SK-N-SH treated with all-trans-retinoic acid at 6 μM for 48 hours (cell line): ENCODE results near the gene LRMDA.

ENCODE experiments used
- ATAC-seq: fragments of 200-7000 bp; cut with Tn5 transposase; 3 replicates; pipeline ENCODE4 v1.9.1; 2020; ENCODE audit warnings: mild to moderate bottlenecking, moderate library complexity
- ARNTL ChIP-seq: fragments of 450-650 bp; formaldehyde crosslinking; IDR thresholded peaks from 2 replicates; pipeline ENCODE4 v1.5.0; 2020; ENCODE audit warnings: low read depth, mild to moderate bottlenecking, moderate library complexity, borderline replicate concordance
- BACH2 ChIP-seq: fragments of 250-450 bp; sonication (Bioruptor Pico); IDR thresholded peaks from 2 replicates; pipeline ENCODE4 v1.9.0; 2021; ENCODE audit warnings: mild to moderate bottlenecking, borderline replicate concordance
- CREB5 ChIP-seq: fragments of 250-450 bp; sonication (Bioruptor Pico); IDR thresholded peaks from 2 replicates; pipeline ENCODE4 v1.5.1; 2020; ENCODE audit warnings: low read depth, mild to moderate bottlenecking, moderate library complexity
- CSDC2 ChIP-seq: fragments of 250-450 bp; sonication (Bioruptor Pico); IDR thresholded peaks from 2 replicates; pipeline ENCODE4 v1.5.0; 2020; ENCODE audit warnings: mild to moderate bottlenecking, moderate library complexity
- ESRRG ChIP-seq: fragments of 250-450 bp; sonication (Bioruptor Pico); IDR thresholded peaks from 2 replicates; pipeline ENCODE4 v1.6.1; 2021; ENCODE audit warnings: mild to moderate bottlenecking
- GLIS3 ChIP-seq: fragments of 250-450 bp; sonication (Bioruptor Pico); IDR thresholded peaks from 2 replicates; pipeline ENCODE4 v1.5.0; 2020; ENCODE audit warnings: mild to moderate bottlenecking, moderate library complexity
- ISL1 ChIP-seq: fragments of 250-450 bp; sonication (Bioruptor Pico); IDR thresholded peaks from 2 replicates; pipeline ENCODE4 v2.1.2; 2022; ENCODE audit warnings: mild to moderate bottlenecking, moderate library complexity
- OSR1 ChIP-seq: fragments of 250-450 bp; sonication (Bioruptor Pico); IDR thresholded peaks from 2 replicates; pipeline ENCODE4 v1.8.0; 2022; ENCODE audit warnings: moderate library complexity, mild to moderate bottlenecking, inconsistent platforms
- PATZ1 ChIP-seq: fragments of 250-450 bp; sonication (Bioruptor Pico); IDR thresholded peaks from 2 replicates; pipeline ENCODE4 v1.8.0; 2020; ENCODE audit warnings: mild to moderate bottlenecking, moderate library complexity, borderline replicate concordance
- POU6F1 ChIP-seq: fragments of 250-450 bp; sonication (Bioruptor Pico); IDR thresholded peaks from 2 replicates; pipeline ENCODE4 v1.8.0; 2021; ENCODE audit warnings: low read depth, mild to moderate bottlenecking, moderate library complexity, borderline replicate concordance
- PPARA ChIP-seq: fragments of 250-450 bp; sonication (Bioruptor Pico); IDR thresholded peaks from 2 replicates; pipeline ENCODE4 v1.5.0; 2020; ENCODE audit warnings: mild to moderate bottlenecking, borderline replicate concordance
- RARB ChIP-seq: fragments of 250-450 bp; sonication (Bioruptor Pico); IDR thresholded peaks from 2 replicates; pipeline ENCODE4 v1.8.0; 2021; ENCODE audit warnings: mild to moderate bottlenecking, moderate library complexity
- SNAI2 ChIP-seq: fragments of 250-450 bp; sonication (Bioruptor Pico); IDR thresholded peaks from 2 replicates; pipeline ENCODE4 v1.5.0; 2020; ENCODE audit warnings: mild to moderate bottlenecking, moderate library complexity
- TCF4 ChIP-seq: fragments of 250-450 bp; sonication (Bioruptor Pico); IDR thresholded peaks from 2 replicates; pipeline ENCODE4 v1.8.0; 2021; ENCODE audit warnings: mild to moderate bottlenecking, moderate library complexity, borderline replicate concordance
- TOX ChIP-seq: fragments of 250-450 bp; sonication (Bioruptor Pico); IDR thresholded peaks from 2 replicates; pipeline ENCODE4 v1.8.0; 2021; ENCODE audit warnings: mild to moderate bottlenecking, moderate library complexity, borderline replicate concordance
- ZC3H10 ChIP-seq: fragments of 250-450 bp; sonication (Bioruptor Pico); IDR thresholded peaks from 2 replicates; pipeline ENCODE4 v1.5.1; 2021; ENCODE audit warnings: mild to moderate bottlenecking, moderate library complexity
- ZFP3 ChIP-seq: fragments of 250-450 bp; sonication (Bioruptor Pico); IDR thresholded peaks from 2 replicates; pipeline ENCODE4 v1.5.0; 2020; ENCODE audit warnings: mild to moderate bottlenecking, moderate library complexity
- ZFP30 ChIP-seq: fragments of 450-650 bp; formaldehyde crosslinking; IDR thresholded peaks from 2 replicates; pipeline ENCODE4 v1.5.0; 2022; ENCODE audit warnings: mild to moderate bottlenecking, moderate library complexity
- ZNF565 ChIP-seq: fragments of 450-650 bp; formaldehyde crosslinking; conservative IDR thresholded peaks from 2 replicates; pipeline ENCODE4 v1.5.0; 2020; ENCODE audit warnings: low read depth, mild to moderate bottlenecking, moderate library complexity
- ZNF70 ChIP-seq: fragments of 450-650 bp; formaldehyde crosslinking; IDR thresholded peaks from 2 replicates; pipeline ENCODE4 v1.5.0; 2020; ENCODE audit warnings: mild to moderate bottlenecking, moderate library complexity
- ZNF8 ChIP-seq: fragments of 450-650 bp; formaldehyde crosslinking; IDR thresholded peaks from 2 replicates; pipeline ENCODE4 v1.5.0; 2020; ENCODE audit warnings: mild to moderate bottlenecking, moderate library complexity
- TF ChIP-seq, protein P1 (sequence below): fragments of 250-450 bp; sonication (Bioruptor Pico); IDR thresholded peaks from 2 replicates; pipeline ENCODE4 v1.5.1; 2021; ENCODE audit warnings: mild to moderate bottlenecking, moderate library complexity
- TF ChIP-seq, protein P2 (sequence below): fragments of 250-450 bp; sonication (Bioruptor Pico); IDR thresholded peaks from 2 replicates; pipeline ENCODE4 v1.5.0; 2020; ENCODE audit warnings: mild to moderate bottlenecking, moderate library complexity

LRMDA gene

DNA sequence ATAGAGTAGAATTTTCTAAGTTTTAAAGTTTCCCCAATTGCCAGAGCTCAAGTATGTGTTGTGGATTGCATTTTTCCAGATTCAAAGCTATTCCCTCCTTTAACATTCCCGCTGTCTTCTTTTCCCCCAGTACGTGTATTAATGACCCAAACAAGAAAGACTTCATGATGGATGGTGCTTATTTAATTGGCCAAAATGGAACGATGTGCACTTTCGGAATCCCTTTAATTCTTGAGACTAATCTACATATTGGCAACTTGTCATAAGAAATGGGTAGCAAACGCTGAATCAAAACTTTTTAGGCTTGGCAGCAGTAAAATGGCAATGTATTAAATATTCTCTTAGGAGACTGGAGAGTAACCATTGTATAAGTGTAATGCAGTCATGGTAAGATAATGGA, 753.2 kb downstream of the LRMDA start (continued):
- TF ChIP-seq ZNF565 (CRISPR knock-in tag) (no peak), ZFP3 (CRISPR knock-in tag) (no peak), CSDC2 (no peak), GLIS3 (CRISPR knock-in tag) (no peak)
- TF ChIP-seq, protein P1, sequence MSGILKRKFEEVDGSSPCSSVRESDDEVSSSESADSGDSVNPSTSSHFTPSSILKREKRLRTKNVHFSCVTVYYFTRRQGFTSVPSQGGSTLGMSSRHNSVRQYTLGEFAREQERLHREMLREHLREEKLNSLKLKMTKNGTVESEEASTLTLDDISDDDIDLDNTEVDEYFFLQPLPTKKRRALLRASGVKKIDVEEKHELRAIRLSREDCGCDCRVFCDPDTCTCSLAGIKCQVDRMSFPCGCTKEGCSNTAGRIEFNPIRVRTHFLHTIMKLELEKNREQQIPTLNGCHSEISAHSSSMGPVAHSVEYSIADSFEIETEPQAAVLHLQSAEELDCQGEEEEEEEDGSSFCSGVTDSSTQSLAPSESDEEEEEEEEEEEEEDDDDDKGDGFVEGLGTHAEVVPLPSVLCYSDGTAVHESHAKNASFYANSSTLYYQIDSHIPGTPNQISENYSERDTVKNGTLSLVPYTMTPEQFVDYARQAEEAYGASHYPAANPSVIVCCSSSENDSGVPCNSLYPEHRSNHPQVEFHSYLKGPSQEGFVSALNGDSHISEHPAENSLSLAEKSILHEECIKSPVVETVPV, result no peak

- ATAC-seq, result peak; percentile 81
- TF ChIP-seq ZNF565 (CRISPR knock-in tag), result no peak
- no peak for TF ChIP-seq BACH2 (CRISPR knock-in tag)
- no peak for TF ChIP-seq ZNF8 (CRISPR knock-in tag)
- TF ChIP-seq SNAI2, result peak; percentile 81; the same call in 1 of the 2 replicates
- peak; percentile 96 for TF ChIP-seq ISL1
- no peak for TF ChIP-seq ZFP30
- TF ChIP-seq GLIS3 (CRISPR knock-in tag), result no peak
- TF ChIP-seq, protein P1, result peak; percentile 47; the same call in 1 of the 2 replicates
- no peak for TF ChIP-seq PATZ1 (CRISPR knock-in tag)
- TF ChIP-seq POU6F1 (CRISPR knock-in tag), result no peak; the same call in 1 of the 2 replicates
- TF ChIP-seq CSDC2, result no peak
- no peak for TF ChIP-seq ARNTL
- no peak for TF ChIP-seq RARB
- no peak for TF ChIP-seq ZNF70 (CRISPR knock-in tag)
- TF ChIP-seq PPARA (CRISPR knock-in tag), result no peak
- TF ChIP-seq OSR1 (CRISPR knock-in tag), result no peak
- TF ChIP-seq ESRRG (CRISPR knock-in tag), result no peak
- TF ChIP-seq, protein P2, sequence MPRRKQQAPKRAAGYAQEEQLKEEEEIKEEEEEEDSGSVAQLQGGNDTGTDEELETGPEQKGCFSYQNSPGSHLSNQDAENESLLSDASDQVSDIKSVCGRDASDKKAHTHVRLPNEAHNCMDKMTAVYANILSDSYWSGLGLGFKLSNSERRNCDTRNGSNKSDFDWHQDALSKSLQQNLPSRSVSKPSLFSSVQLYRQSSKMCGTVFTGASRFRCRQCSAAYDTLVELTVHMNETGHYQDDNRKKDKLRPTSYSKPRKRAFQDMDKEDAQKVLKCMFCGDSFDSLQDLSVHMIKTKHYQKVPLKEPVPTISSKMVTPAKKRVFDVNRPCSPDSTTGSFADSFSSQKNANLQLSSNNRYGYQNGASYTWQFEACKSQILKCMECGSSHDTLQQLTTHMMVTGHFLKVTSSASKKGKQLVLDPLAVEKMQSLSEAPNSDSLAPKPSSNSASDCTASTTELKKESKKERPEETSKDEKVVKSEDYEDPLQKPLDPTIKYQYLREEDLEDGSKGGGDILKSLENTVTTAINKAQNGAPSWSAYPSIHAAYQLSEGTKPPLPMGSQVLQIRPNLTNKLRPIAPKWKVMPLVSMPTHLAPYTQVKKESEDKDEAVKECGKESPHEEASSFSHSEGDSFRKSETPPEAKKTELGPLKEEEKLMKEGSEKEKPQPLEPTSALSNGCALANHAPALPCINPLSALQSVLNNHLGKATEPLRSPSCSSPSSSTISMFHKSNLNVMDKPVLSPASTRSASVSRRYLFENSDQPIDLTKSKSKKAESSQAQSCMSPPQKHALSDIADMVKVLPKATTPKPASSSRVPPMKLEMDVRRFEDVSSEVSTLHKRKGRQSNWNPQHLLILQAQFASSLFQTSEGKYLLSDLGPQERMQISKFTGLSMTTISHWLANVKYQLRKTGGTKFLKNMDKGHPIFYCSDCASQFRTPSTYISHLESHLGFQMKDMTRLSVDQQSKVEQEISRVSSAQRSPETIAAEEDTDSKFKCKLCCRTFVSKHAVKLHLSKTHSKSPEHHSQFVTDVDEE (CRISPR knock-in tag), result peak; percentile 88; the same call in 1 of the 2 replicates
- no peak for TF ChIP-seq ZC3H10 (CRISPR knock-in tag)
- TF ChIP-seq TOX (CRISPR knock-in tag), result 0 out of 2 replicates have a peak, but pooled peaks have one; percentile 29
- 0 out of 2 replicates have a peak, but pooled peaks have one; percentile 21 for TF ChIP-seq CREB5 (CRISPR knock-in tag)
- TF ChIP-seq TCF4, result peak; percentile 97
- no peak for TF ChIP-seq ZFP3 (CRISPR knock-in tag)
Observed at GRCh38 chr10:76185471-76186301, 754.3 kb downstream of the LRMDA start.
